HL-60/S4 treated with phorbol 12-myristate 13-acetate at 8.2 ng/mL for 4 days and 3 days (cell line): ENCODE results near the gene FLYWCH2.

ENCODE experiments used
- in situ Hi-C: fragments of 300-500 bp; cut with MboI; formaldehyde crosslinking; loops from 2 replicates; pipeline ENCODE4 v1.15.0; 2022; ENCODE audit warnings: low sequenced_read_pairs

Gene FLYWCH2, protein sequence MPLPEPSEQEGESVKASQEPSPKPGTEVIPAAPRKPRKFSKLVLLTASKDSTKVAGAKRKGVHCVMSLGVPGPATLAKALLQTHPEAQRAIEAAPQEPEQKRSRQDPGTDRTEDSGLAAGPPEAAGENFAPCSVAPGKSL

GRCh38 chr16:2882650-2883457, at the start of gene FLYWCH2:
TSS of gene FLYWCH2 (plus strand) at chr16:2883215. CDS start at chr16:2896450, 13,235 bp downstream.
- in situ Hi-C loops: no loop called here

DNA sequence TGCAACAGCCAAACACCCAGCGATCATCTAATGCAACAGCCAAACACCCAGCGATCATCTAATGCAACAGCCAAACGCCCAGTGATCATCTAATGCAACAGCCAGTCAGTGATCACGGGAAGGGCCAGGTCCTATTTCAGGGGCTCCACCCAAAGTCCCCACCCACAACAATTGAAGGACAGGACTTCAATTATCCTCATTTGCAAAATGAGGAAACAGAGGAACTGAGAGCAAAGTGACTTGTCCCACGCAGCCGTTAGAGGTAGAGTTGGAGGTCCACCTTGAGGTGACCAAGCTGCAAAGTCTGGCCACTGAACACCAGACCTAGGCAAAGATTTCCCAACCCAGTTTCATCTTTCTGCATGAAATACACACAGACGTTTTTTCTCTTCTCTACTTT, 49.2 kb upstream of the FLYWCH2 start:
- in situ Hi-C loops: no loop called here

GRCh38 chr16:2834968-2835367, 48.0 kb upstream of the FLYWCH2 start:
- in situ Hi-C loops: no loop called here

DNA sequence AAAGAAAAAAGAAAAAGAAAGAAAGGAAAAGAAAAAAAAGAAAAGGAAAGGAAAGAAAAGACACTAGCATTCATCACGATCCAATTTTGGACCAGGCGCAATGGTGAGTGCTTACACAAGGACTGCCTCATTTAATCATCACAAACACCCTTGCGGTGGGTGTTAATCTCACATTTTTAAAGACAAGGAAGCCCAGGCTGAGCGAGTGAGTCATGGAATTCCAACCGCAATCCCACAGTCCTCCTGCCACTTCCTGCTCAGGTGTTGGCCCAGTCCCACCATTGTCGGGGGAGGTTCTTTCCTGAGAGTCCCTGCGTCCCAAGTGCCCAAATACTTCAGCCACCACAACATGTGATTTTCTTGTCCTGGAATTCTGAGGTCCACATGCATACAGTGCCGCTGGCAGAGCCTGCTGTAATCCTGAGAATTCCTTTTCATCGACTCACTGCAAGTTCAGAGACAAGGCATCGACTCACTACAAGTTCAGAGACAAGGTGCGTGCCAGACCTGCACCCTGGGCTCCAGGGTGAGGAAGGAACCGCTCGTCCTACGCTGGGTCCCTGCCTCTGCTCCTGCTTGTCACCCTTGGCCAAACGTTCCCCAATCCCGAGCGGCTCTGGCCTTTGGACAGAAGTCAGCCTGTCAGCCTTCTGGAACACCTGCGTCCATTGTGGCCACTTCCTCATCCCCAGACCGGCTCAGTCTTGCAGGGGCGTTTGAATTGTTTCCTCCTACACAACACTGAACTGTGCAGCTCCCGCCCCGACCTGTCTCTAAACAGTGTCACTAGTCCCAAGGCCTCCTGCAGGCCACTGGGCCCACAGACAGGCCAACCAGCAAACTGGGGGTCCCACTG, 47.1 kb upstream of the FLYWCH2 start:
- in situ Hi-C loops: no loop called here

GRCh38 chr16:2836646-2837508, 46.1 kb upstream of the FLYWCH2 start:
- in situ Hi-C loops: no loop called here

GRCh38 chr16:2838928-2839327, 44.1 kb upstream of the FLYWCH2 start:
- in situ Hi-C loops: no loop called here

DNA sequence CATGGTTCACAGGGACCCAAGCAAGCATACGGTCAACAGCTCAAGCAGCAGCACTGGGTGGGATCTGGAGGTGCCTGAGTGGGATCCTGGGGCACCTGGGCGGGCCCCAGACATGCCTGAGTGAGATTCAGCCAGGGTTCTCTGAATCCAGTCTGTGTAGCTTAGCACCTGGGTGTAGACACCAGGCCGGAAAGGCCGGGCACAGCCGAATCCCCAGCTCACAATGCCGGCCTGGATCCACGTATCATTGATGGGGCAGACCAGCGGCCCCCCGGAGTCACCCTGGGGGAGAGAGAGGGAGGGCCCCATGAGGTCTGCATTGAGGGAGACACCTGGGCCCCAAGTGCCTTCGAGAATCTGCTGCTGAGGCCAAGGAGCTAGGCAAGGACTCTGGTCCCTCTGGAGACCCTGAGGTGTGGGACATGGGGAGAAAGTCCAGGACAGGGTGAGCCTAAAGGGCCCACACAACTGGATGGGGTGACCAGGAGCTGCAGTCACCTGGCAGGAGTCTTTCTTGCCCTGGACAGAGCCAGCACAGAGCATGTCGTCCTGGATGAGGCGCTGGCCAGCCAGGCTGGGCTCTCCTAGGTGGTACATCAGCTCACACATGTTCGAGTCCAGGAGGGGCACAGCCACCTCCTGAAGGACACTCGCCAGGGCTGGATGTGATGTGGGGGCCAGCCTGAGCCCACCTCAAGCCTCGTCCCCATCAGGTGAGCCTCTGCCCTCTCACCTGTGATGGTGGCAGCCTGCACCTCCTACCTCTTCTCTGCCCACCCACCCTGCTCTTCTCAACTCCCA, 43.2 kb upstream of the FLYWCH2 start:
- in situ Hi-C loops: no loop called here

GRCh38 chr16:2840914-2841313, 42.1 kb upstream of the FLYWCH2 start:
- in situ Hi-C loops: no loop called here

- in situ Hi-C loops: no loop called here
Observed at GRCh38 chr16:2841606-2842339, 41.2 kb upstream of the FLYWCH2 start.

GRCh38 chr16:2842340-2843000, 40.5 kb upstream of the FLYWCH2 start:
- in situ Hi-C loops: no loop called here

GRCh38 chr16:2843526-2843925, 39.5 kb upstream of the FLYWCH2 start:
- in situ Hi-C loops: no loop called here

DNA sequence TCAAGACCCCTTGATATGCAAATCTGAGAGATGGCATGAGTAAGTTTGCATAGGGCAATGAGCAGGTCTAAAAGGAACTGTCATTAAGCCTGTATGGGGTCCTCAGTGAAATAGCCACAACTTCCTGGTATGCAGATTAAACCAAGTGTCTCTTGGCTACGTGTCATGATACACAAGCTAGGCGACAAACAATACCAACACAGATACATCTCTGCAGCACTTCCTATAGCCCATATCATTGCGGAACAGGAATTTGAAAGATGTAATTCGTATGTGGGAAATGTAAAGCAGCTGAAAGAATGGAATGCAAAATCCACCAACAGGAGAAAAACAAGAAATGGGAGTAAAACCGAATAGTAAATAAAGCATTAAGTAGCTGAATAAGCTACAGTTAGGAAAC, 37.9 kb upstream of the FLYWCH2 start:
- in situ Hi-C loops: no loop called here

DNA sequence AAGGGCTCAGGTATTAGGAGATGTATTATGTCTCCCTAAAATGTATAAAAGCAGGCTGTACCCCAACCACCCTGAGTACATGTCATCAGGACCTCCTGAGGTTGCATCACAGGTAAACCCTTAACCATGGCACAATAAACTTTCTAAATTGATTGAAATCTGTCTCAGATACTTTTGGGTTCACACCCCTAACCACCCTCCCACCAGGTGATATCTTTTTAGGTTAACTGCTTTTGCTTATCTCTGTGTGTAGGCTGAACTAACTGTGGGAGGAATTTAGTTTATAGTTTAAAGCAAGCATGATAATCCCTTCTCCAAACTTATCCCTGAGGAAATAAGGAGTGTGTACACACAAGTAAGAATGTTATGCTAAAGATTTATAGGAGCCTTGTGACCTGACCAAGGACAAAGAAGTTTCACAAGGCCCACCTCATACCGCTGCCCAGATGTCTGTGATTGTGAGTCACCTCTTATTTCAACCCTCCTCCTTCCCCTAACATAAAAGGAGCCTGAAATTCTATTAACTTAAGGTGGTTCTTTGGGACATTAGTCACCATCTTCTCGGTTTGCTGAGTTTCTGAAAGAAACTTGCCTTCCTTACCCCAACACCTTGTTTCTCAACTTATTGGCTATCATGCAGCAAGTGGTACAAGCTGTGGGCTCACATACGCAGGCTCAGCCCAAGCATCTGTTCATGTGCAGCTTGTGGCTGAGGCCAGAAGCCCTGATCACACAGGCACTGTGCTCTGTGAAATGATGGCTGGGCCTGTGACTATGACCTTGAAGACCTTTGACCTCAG, 36.3 kb upstream of the FLYWCH2 start:
- in situ Hi-C loops: no loop called here

DNA sequence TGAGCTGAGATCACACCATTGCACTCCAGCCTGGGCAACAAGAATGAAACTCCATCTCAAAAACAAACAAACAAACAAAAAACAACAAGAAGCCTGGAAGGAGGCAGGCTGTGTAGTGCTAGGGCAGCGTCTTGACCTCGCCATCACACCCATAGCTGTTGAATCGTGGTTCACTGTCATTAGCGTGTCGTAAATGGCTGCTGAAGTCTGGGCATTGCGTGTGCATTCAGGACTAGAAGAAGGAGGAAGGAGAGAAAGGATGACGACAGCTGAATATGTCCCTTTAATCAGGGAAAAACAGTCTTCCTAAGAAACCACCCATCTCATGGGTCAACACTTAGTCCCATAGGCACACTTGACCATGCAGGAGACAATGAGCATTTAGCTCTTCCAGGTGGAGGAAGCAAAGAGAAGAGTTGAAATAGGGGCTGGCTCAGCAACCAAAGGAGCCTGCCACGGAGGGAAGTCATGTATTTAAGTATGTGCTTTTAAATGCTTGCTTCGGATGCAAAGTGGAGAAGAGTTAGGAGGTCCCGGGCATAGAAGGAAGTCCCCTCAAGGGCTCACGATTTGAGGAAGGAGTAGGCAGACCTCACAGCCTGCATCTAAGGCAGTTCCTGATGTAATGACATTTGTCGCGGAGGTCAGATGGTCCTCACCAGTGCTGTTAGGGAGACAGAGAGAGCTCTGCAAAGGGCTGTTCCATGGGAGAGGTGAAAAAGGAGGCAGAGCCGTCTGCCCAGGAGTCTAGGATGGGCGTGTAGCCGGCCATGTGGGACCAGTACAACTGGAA, 33.9 kb upstream of the FLYWCH2 start:
- in situ Hi-C loops: no loop called here

DNA sequence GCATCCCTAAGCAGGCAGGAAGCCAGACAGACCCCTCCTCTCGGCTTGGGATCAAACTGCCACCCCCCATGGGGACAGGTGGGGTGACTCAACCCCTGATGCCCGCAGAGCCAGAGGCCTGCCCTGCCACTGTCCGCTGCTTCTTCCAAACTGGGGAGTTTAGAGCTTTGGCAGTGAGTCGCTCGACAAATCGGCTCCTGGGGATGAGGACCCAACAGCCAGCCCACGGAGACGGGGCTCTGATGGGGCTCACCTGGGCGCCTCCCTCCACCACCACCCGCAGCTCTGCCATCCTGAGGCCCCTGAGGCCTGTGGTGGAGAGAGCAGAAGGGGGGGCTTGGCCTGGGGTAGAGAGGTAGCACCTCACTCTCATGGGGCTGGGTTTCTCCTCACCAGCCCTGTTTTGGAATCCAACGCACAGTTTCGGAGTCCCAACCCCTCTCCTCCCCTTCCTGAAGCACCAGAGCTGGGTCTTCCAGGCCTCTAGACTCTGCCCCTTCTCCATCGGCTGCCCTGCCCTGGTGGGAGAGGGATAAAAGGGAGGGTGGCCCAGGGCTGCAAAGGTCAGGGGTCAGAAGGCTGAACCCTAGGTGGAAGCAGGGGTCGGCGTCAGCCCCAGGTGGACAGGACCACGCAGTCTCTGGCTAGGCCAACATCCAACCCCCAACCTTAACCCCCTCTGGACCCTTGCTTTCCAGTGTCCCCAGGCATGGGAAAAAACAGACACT, 30.8 kb upstream of the FLYWCH2 start:
- in situ Hi-C loops: no loop called here

GRCh38 chr16:2852731-2853507, 30.1 kb upstream of the FLYWCH2 start:
- in situ Hi-C loops: no loop called here
